Dermis blood vessel endothelial cell (primary cell): ENCODE results near the gene TMEM106C. TPM values are rescaled to one million over a fixed set of nuclear protein-coding genes. Genes with fewer than 3 reads are reported as not detected.
"Not testable (repeated sequence)": the region's sequence is repeated elsewhere in the genome, so short reads cannot be mapped to it uniquely, and the experiment has no call there.

Experiments used
- DNase-seq: peaks from one replicate; pipeline ENCODE4 v3.0.0; 2010
- total RNA-seq: library from RNA; depleted of rRNA; stranded (reverse); fragments of >200 nt; gene quantifications from 2 replicates; pipeline ENCODE4 v1.2.3, GENCODE V29; 2014

Gene TMEM106C
- total RNA-seq, 1 donor from 2014 or later, result 74.4 TPM

DNA sequence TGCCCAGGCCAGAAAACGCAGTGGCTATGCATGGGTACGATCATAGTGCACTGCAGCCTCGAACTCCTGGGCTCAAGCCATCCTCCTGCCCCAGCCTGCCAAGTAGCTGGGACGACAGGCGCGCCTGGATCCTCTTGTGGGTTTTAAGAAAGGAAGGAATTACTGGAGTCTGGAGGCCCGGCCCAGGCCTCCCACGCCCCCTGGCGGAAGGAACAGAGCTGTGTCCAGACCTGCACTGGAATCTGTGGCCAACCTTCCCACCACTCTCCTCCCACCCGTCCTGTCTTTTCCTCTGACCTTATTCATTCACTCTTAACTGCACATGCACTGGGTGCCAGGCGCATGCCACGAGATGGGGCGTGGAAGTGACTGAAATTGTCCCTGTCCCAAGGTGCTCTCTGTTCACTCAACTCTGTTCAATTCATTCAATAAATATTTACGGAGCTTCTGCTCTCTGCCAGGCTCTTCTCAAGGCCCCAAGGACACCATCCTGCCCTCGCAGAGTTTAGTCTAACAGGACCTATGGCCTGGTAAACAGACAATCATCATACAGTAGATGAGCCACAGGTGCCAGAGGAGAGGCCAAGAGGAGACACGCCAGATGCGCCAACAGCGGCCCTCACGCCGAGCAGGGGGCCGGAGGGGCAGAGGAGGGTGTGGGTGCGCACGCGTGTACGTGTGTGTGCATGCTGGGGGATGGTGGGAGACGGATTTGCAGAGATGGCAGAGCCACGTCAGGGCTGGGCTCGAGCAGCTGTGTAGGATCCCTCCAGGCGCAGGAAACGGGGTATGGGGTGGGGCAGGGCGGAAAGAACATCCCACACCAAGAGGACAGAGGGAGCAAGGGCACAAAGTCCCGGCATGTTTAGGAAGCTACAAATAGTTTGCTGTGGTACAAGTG is 13.7 kb upstream of the TMEM106C start:
- DNase-seq, result peak; percentile 82

DNA sequence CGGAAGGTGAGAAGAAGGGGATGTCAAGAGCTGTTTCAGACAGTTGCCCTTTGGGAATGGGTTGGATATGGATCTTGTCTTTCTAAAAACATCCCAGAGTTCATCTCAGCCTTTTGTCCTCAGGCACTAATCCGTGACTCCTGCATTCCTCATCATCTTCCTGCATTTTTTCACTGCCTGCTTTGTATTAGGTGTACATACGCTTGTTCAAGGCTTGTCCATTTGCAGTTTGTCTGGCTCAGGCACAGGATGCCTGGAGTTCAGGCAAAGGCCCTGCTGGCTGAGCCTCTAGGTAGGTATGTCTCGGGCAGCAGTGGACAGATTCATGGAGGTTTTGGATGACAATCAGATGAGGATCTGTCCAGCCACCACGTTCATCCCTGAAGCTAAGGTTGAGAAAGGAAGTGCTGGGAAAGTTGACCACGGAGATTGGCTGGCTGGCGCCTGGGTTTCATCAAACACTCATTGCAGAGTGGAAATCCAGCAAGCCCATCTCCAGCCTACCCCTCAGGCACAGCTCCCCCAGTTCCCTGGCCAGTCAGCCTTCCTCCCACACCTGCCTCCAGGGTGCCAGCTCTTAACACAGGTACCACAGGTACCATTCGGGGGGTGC is 12.4 kb upstream of the TMEM106C start:
- DNase-seq, result no peak

DNA sequence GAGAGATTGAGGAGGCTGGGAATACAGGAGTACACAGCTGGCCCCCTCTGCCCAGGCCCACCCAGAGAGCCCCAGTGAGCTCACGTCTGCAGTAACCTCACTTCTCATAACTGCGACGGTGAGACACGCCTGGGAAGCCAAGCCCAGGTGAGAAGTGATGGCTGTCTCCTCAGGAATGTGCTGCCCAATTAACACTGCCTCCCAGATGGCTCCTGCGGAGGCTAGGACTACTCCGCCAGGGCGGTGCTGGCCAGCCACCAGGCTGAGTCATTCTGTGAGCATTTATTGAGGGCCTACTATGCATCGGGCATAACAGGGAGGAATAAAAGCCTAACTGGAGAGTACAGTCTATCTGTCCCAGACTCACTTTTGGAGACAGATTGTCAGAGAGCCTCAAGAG is 9.3 kb upstream of the TMEM106C start:
- no peak for DNase-seq

DNA sequence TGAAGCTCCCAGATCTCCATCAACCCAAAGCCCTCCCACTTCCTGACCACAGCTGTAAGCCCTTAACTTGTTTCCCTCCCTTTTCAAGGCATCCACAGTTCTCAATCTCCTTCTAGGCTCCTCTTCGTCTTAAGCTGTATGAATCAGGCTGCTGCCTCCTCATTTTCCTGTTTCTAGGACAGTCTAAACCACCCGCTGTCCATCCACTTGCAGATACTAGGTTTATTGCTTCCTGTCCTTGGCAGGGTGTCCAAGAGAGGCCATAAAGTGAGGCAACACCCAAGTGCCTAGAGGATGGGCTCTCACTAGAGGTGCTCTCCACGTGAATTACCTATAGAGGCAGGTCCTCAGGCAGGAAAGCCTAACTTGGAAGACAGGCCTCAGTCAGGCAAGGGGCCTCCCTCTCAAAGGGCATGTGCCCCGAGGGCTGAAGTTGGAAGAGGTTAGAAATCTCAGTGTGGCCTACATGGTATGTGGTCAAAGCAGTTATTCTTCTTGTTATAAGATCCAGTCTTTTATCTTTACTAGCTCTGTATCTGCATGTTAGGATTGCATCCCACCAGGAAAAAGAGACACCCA is 8.8 kb upstream of the TMEM106C start:
- DNase-seq, result no peak

DNA sequence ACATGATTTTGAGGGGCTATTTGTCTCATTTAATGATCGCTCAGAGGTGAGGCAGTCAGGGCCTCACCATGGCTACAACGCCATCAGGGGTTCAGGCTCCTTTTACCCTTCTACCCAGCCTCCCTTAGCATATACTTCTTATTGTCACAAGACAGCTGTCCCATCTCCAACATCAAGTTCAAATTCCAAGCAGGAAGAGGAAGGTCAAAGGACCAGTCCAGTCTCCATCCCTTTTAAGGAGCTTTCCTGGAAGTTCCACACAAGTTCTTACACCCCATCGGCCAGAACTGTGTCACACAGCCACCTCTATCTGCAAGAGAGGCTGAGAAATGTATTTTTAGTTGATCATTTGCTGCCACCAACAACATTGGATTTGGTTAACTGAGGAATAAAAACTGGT is 8.3 kb upstream of the TMEM106C start:
- no peak for DNase-seq

DNA sequence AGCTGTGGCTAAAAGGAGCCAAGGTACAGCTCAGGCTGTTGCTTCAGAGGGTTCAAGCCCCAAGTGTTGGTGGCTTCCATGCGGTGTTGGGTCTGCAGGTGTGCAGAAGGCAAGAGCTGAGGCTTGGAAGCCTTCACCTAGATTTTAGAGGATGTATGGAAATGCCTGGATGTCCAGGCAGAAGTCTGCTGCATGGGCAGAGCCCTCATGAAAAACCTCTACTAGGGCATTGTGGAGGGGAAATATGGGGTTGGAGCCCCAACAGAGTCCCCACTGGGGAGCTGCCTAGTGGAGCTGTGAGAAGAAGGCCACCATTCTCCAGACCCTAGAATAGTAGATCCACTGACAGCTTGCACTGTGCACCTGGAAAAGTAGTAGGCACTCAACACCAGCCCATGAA is 5.7 kb upstream of the TMEM106C start:
- not testable (repeated sequence) for DNase-seq

DNA sequence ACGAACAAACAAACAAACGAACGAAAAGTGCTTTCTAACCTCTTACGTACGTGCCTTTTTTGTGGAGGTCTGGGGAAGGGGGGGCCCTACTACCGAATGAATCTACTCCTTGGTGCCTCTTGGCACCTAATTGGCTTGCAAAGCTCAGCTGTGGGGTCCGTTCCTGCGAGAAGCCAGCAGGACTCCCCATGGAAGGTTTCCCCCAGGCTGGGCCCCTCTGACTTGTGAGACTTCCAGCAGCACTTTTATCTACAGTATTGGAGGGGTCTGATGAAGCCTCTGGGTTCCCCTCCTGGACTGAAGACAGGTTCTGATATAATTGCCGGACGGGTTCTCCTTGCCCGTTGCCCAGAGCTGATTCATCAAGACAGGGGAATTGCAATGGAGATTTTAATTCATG is 1.2 kb upstream of the TMEM106C start:
- no peak for DNase-seq

- peak; percentile 21 for DNase-seq
These were observed 821 bp downstream of the TMEM106C start for GRCh38 chr12:47964106-47964728.

DNA sequence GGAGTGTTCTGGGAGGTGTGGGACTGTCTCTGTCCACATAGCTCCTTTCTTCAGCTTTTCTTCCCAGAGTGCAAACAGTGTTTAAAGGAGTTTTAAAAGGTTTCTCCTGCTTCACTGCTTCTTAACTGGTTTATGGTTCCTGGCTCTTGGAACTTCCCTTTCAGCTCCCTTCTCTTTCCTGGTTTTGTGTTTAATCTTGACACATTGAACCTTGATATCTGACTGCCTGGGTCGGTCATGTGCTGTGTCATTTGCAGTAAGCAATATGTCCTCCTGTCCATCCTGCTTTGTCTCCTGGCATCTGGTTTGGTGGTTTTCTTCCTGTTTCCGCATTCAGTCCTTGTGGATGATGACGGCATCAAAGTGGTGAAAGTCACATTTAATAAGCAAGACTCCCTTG is 2.2 kb downstream of the TMEM106C start:
- no peak for DNase-seq

DNA sequence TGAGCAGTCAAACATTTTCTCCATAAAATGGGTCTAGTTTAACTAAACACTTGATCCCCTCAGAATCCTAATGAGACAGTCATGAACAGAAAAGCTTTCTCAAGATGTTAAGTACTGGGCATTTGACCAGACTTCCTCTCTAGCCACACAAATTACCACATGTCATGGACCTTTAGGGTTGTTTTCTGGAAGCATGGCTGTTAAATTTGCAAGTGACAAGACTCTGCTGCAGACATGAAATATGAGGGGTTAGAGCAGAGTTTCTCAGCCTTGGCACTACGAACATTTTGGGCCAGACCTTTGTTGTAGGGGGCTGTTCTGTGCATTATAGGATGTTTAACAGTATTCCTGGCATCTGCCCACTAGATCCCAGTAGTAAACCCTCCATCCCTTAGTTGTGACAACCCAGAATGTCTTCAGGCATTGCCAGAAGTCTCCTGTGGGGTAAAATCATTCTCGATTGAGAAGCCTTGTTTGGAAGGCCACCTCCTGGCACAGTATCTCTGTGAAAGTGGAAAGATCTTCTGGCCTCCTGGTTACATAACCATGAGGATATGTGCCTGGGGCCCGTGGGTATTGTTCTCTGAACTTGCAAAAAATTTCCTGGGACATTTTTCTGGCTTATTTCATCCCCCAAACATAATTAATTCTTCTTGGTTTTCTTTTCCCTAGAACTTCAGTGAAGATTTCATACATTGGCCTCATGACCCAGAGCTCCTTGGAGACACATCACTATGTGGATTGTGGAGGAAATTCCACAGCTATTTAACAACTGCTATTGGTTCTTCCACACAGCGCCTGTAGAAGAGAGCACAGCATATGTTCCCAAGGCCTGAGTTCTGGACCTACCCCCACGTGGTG is 4.3 kb downstream of the TMEM106C start:
- no peak for DNase-seq

DNA sequence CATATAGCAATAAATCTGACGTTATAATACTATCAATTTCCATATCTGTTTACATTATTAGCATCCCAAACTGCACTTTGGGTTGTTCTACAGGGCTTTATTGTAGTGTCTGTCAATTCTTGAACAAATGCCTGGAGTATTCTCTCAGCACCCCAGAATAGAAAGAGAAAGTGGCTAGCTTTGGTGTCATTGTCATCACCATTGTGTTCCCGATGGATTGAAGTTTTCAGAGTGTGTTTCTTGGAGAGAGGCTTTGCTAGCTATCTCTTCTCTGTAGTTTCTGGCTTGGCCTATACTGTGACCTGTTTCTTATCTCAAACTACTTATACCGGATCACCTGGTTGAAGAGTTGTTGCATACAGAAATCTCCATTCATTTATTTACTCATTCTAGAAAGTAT is 6.4 kb downstream of the TMEM106C start:
- DNase-seq, result no peak

DNA sequence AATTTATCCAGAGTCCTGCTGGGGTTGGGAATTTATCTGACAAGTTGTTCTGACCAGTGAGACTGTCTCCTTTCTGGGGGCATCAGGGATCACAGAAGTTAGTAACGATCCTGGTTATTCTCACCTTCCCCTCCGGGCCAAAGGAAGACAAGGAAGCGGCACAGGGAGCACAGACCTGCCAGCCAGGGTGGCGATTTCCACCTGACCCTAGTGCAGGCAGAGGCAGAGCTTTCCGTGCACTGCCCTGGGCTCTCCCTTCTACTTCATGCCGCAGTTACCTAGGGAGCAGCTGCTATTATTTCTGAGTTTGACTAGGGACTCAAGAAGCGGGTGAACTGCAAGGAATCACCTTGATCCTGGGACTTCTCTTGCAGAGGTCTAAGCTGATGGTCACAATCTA is 7.4 kb downstream of the TMEM106C start:
- no peak for DNase-seq

GRCh38 chr12:47972895-47973294 is 9.5 kb downstream of the TMEM106C start:
- DNase-seq, result no peak

DNA sequence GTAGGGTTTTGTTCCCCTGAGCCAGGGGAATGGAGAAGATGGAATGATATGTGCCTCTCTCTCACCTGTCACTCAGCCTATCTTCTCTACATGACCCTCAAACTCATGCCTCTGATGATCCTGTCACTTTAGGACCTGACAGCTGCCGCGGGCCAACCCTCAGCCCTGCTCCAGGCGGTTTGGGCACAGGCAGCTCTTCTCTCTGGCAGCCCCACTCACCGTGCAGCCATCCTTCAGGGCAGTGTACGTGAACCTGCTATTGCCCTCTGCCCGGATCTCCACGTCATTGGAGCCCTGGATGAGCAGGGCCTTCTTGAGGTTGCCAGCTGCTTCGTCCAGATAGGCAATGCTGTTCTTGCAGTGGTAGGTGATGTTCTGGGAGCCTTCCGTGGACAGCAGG is 10.5 kb downstream of the TMEM106C start:
- no peak for DNase-seq

GRCh38 chr12:47975036-47975620 is 11.7 kb downstream of the TMEM106C start:
- no peak for DNase-seq

DNA sequence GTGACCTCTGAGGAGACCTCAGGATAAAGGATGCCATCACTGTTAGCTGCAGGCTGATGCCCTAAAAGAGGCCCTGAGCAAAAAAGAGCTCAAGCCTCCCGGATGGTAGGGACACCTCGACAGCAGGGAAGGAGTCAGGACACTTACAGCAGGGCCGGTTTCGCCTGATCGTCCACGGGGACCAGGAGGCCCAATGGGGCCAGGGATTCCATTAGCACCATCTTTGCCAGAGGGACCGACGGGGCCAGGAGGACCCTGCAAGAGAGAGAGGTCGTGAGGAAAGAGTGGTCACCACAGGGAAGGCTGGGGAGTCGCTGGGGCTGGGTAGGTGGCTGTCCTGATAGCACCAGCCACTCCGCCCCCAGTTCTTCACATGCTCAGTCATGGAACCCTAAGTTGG is 12.4 kb downstream of the TMEM106C start:
- DNase-seq, result no peak

- DNase-seq, result no peak
These were observed 13.8 kb downstream of the TMEM106C start for GRCh38 chr12:47977046-47977771.

- no peak for DNase-seq
These were observed 14.6 kb downstream of the TMEM106C start for GRCh38 chr12:47977772-47978597.

- no peak for DNase-seq
These were observed 15.1 kb downstream of the TMEM106C start for GRCh38 chr12:47978598-47978873.

DNA sequence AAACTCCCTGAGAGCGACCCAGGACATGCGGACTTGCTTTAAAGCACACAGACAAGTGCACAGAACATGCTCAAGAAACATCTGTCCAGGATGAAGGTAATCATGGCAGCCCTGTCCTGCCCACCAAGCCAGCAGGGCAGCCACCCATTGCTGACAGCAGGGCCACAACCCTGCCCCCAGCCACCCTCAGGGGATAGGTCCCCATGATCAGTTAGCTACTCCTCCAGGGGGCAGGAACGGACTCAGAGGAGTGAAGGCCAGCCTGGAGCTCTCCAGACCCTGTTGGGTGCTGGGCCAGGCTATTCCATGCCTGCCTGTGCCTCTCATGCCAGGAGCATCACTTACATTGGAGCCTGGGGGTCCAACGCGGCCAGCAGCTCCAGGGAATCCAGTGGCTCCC is 15.8 kb downstream of the TMEM106C start:
- DNase-seq, result no peak

- DNase-seq, result no peak
These were observed 16.3 kb downstream of the TMEM106C start for GRCh38 chr12:47979686-47980085.
